Measurements from ENCODE around the gene DHCR24. TPM values are rescaled to one million over a fixed set of nuclear protein-coding genes. Genes with fewer than 3 reads are reported as not detected.

DHCR24 gene
- total RNA-seq, 1 donor from 2014 or later: 16.6 TPM

DNA sequence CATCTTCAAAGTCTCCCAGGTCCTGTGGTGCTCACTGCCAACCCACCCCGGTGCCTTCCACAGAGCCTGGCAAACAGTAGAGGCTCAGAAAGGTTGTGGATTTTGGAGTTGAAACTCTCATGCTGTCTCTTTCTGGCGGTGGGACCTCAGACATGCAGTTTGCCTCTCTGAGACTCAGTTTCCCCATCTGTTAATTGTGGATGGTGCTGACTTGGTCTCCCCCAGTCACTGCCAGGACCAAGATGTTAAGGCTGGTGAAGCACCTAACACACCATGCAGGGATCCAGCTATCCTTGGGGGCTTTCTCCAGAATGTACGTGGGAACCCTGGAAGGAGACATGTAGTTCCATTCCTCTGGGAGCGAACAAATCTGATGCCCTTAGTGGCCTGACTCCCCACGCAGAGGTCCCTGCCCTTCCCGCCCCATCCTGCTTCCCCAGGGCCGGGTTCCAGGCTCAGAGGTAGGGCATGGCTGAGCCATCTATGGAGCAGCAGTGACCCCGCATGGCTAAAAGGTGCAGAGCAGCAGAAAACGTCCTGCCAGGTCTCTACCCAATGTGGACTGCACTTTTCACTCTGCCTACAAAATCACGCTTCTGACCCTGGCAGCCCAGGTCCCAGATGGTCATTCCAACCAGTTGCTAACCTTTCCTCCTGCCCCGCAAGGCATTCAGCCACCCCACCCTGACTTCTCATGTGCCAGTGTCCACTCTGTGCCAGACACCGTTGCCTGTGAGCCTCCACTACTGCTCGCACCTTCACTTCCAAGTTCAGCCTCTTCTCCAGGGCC lies 76.6 kb downstream of the DHCR24 start:
- Histone ChIP-seq H3K27ac (no peak overlapping the region), H3K4me3 (no peak overlapping the region), H3K4me1 (no peaks in the 10 kb centered on the region), H3K36me3 (no peaks in the 10 kb centered on the region), H3K9me3 (no peaks in the 10 kb centered on the region), H3K27me3 (no peaks in the 10 kb centered on the region)
- peak in 1 of 2 donors; percentile 69 for DNase-seq (ENCODE audit: low spot score in 2 of 2)
- TF ChIP-seq, protein P1, sequence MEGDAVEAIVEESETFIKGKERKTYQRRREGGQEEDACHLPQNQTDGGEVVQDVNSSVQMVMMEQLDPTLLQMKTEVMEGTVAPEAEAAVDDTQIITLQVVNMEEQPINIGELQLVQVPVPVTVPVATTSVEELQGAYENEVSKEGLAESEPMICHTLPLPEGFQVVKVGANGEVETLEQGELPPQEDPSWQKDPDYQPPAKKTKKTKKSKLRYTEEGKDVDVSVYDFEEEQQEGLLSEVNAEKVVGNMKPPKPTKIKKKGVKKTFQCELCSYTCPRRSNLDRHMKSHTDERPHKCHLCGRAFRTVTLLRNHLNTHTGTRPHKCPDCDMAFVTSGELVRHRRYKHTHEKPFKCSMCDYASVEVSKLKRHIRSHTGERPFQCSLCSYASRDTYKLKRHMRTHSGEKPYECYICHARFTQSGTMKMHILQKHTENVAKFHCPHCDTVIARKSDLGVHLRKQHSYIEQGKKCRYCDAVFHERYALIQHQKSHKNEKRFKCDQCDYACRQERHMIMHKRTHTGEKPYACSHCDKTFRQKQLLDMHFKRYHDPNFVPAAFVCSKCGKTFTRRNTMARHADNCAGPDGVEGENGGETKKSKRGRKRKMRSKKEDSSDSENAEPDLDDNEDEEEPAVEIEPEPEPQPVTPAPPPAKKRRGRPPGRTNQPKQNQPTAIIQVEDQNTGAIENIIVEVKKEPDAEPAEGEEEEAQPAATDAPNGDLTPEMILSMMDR (IDR thresholded peaks at IDR 0.05): peak; percentile 61 to 89 (median 79)
- intact Hi-C loops (cut with DNase I): loop anchor here (2.0 kb wide), 1 partner anchor 740 kb away; no protein-coding TSS in a partner anchor

GRCh38 chr1:54809496-54810074 lies 77.4 kb downstream of the DHCR24 start:
- intact Hi-C loops (cut with DNase I): loop anchor here (2.0 kb wide), 1 partner anchor 739 kb away; no protein-coding TSS in a partner anchor
- Histone ChIP-seq H3K27me3 (no peaks in the 10 kb centered on the region), H3K4me1 (no peaks in the 10 kb centered on the region), H3K4me3 (no peak overlapping the region), H3K9me3 (no peaks in the 10 kb centered on the region), H3K27ac (no peak overlapping the region), H3K36me3 (no peaks in the 10 kb centered on the region)
- DNase-seq (ENCODE audit: low spot score in 2 of 2): peak in 1 of 2 donors; percentile 33
- TF ChIP-seq, protein P1 (IDR thresholded peaks at IDR 0.05): no peak

DNA sequence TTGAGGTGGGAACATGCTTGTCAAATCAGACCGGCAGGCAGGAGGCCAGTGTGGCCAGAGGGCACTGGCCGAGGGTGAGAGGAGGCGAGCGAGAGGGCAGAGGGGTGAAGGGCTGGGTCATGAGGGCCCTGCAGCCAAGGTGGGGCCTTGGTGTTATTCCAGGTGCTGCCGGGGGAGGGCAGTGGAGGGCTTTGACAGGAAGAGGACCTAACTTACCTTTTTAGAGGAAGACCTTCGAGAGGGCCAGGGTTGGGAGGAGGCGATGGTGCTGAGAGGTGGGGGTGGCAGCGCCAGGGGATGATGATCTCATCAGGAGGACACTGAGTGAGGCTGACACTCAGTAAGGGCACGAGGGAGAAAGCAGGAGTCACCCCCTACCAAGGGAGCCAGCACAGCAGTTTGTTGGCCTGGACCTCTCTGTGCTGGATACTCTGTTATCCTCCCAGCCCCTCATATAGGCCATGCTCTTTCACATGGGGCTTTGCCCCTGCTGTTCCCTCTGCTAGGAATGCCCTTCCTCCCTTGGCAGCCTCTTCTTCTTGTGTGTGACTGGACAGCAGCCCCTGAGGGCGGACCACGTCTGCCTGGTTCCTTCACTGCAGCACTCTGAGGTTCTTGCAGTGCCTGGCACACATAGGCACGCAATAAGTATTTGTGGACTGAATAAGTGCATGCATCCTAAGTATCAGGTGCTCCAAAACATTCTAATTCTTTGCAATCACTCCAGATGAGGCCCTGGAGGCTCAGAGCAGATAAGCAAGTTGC lies 78.4 kb downstream of the DHCR24 start:
- H3K27ac ChIP-seq: no peak overlapping the region
- H3K36me3 ChIP-seq: no peaks in the 10 kb centered on the region
- peak in 1 of 2 donors; percentile 50 for DNase-seq (ENCODE audit: low spot score in 2 of 2)
- H3K27me3 ChIP-seq: no peaks in the 10 kb centered on the region
- no peak overlapping the region for H3K4me3 ChIP-seq
- TF ChIP-seq, protein P1 (IDR thresholded peaks at IDR 0.05): no peak
- H3K4me1 ChIP-seq: peaks cover 6% of the 10 kb centered on the region in 2 donors
- H3K9me3 ChIP-seq: no peaks in the 10 kb centered on the region
- intact Hi-C loops (cut with DNase I): no loop called here

GRCh38 chr1:54807756-54808155 lies 79.2 kb downstream of the DHCR24 start:
- DNase-seq (ENCODE audit: low spot score in 2 of 2): peak in 1 of 2 donors; percentile 38
- Histone ChIP-seq H3K27me3 (no peaks in the 10 kb centered on the region), H3K27ac (no peak overlapping the region), H3K36me3 (no peaks in the 10 kb centered on the region), H3K9me3 (no peaks in the 10 kb centered on the region), H3K4me1 (peaks cover 6% of the 10 kb centered on the region in 2 donors), H3K4me3 (no peak overlapping the region)
- intact Hi-C loops (cut with DNase I): no loop called here
- TF ChIP-seq, protein P1 (IDR thresholded peaks at IDR 0.05): no peak

GRCh38 chr1:54806931-54807611 lies 79.9 kb downstream of the DHCR24 start:
- DNase-seq (ENCODE audit: low spot score in 2 of 2): peak in 1 of 2 donors; percentile 45
- Histone ChIP-seq H3K4me3 (no peak overlapping the region), H3K9me3 (no peaks in the 10 kb centered on the region), H3K27me3 (no peaks in the 10 kb centered on the region), H3K36me3 (no peaks in the 10 kb centered on the region), H3K27ac (no peak overlapping the region), H3K4me1 (peaks cover 6% of the 10 kb centered on the region in 2 donors)
- TF ChIP-seq, protein P1 (IDR thresholded peaks at IDR 0.05): no peak
- intact Hi-C loops (cut with DNase I): no loop called here
